ENCODE measurements around the gene MUC5B. TPM values are rescaled to one million over a fixed set of nuclear protein-coding genes. Genes with fewer than 3 reads are reported as not detected.

The MUC5B gene
- total and polyA plus RNA-seq, 8 donors: 0.06 to 33.4 (median 0.27) TPM

- TF ChIP-seq CTCF (IDR thresholded peaks at IDR 0.05): no peak
- no peak overlapping the region for H3K27ac ChIP-seq
- peaks cover 0 to 13% of the 10 kb centered on the region in 2 donors for H3K27me3 ChIP-seq
- no peak for DNase-seq
- H3K9me3 ChIP-seq: no peaks in the 10 kb centered on the region
- no peaks in the 10 kb centered on the region for H3K4me1 ChIP-seq
- intact Hi-C loops (cut with DNase I): no loop called here
- H3K36me3 ChIP-seq: no peaks in the 10 kb centered on the region
- H3K4me3 ChIP-seq: no peak overlapping the region
- no peak for ATAC-seq
Measured at GRCh38 chr11:1254733-1255132, 31.9 kb downstream of the MUC5B start.

- Histone ChIP-seq H3K9me3 (no peaks in the 10 kb centered on the region), H3K27ac (no peak overlapping the region), H3K27me3 (peaks cover 0 to 13% of the 10 kb centered on the region in 2 donors), H3K36me3 (no peaks in the 10 kb centered on the region), H3K4me3 (no peak overlapping the region), H3K4me1 (no peaks in the 10 kb centered on the region)
- TF ChIP-seq CTCF (IDR thresholded peaks at IDR 0.05): no peak
- no peak for ATAC-seq
- intact Hi-C loops (cut with DNase I): no loop called here
- no peak for DNase-seq
Measured at GRCh38 chr11:1255151-1255550, 32.3 kb downstream of the MUC5B start.

GRCh38 chr11:1256257-1257045, 33.6 kb downstream of the MUC5B start:
- no peak for DNase-seq

GRCh38 chr11:1257366-1257765, 34.5 kb downstream of the MUC5B start:
- DNase-seq (peak in 1 of 4 donors; percentile 76), ATAC-seq (no peak)
- Histone ChIP-seq H3K27ac (no peak overlapping the region), H3K36me3 (no peaks in the 10 kb centered on the region), H3K9me3 (no peaks in the 10 kb centered on the region), H3K4me3 (no peak overlapping the region), H3K27me3 (peaks cover 0 to 13% of the 10 kb centered on the region in 2 donors), H3K4me1 (peaks cover 5 to 8% of the 10 kb centered on the region in 2 donors)
- intact Hi-C loops (cut with DNase I): no loop called here
- no peak for TF ChIP-seq CTCF (IDR thresholded peaks at IDR 0.05)

More at GRCh38 chr11:1256257-1257045, 33.6 kb downstream of the MUC5B start:
- TF ChIP-seq CTCF (IDR thresholded peaks at IDR 0.05): no peak
- Histone ChIP-seq H3K4me3 (no peak overlapping the region), H3K9me3 (no peaks in the 10 kb centered on the region), H3K36me3 (no peaks in the 10 kb centered on the region), H3K27me3 (peaks cover 0 to 13% of the 10 kb centered on the region in 2 donors), H3K27ac (no peak overlapping the region), H3K4me1 (no peaks in the 10 kb centered on the region)
- intact Hi-C loops (cut with DNase I): no loop called here
- ATAC-seq: no peak

- Histone ChIP-seq H3K27me3 (peaks cover 0 to 13% of the 10 kb centered on the region in 2 donors), H3K27ac (no peak overlapping the region), H3K4me1 (peaks cover 8 to 14% of the 10 kb centered on the region in 2 donors), H3K36me3 (no peaks in the 10 kb centered on the region), H3K9me3 (no peaks in the 10 kb centered on the region), H3K4me3 (no peak overlapping the region)
- ATAC-seq (no peak), DNase-seq (peak in 1 of 4 donors; percentile 78)
- no peak for TF ChIP-seq CTCF (IDR thresholded peaks at IDR 0.05)
- intact Hi-C loops (cut with DNase I): no loop called here
Measured at GRCh38 chr11:1257916-1258315, 35.0 kb downstream of the MUC5B start.
